Vagina (tissue), 2 donors: ENCODE measurements around the gene AS3MT. TPM values are rescaled to one million over a fixed set of nuclear protein-coding genes. Genes with fewer than 3 reads are reported as not detected.
A peak's percentile ranks its signal among the peaks of the same experiment; 100 is the strongest.
"Not testable (repeated sequence)": the region's sequence is repeated elsewhere in the genome, so short reads cannot be mapped to it uniquely, and the experiment has no call there.

Experiments used
- DNase-seq, 2 donors: peaks; one replicate each; pipeline ENCODE4 v3.0.0-alpha.2; 2017; ENCODE audit errors: extremely low spot score in 2 of 2
- H3K27ac ChIP-seq: fragments of 200-600 bp; sonication (generic); one replicate; pipeline ENCODE4 v1.5.1; 2019
- H3K27me3 ChIP-seq: fragments of 200-600 bp; sonication (generic); one replicate; pipeline ENCODE4 v1.5.1; 2019
- H3K36me3 ChIP-seq, 2 donors: fragments of 200-600 bp; sonication (generic); one replicate each; pipeline ENCODE4 v1.5.1; 2017 to 2019
- H3K4me1 ChIP-seq: fragments of 200-600 bp; sonication (generic); one replicate; pipeline ENCODE4 v1.5.1; 2019
- H3K4me3 ChIP-seq, 2 donors: fragments of 200-600 bp; sonication (generic); 1 replicate in 1 of 2; 2 replicates in 1 of 2; pipeline ENCODE4 v1.5.1; 2016 to 2019
- H3K9me3 ChIP-seq: fragments of 200-600 bp; sonication (generic); one replicate; pipeline ENCODE4 v1.5.1; 2019
- CTCF ChIP-seq, 3 experiments: fragments of 450-650 bp in 2 of 3; fragments of 200-600 bp in 1 of 3; sonication (generic) in 1 of 3; IDR thresholded peaks; one replicate each; pipeline ENCODE4 v1.5.1; 2017 to 2019; ENCODE audit warnings: antibody characterized with exemption in 3 of 3, mild to moderate bottlenecking in 2 of 3, moderate library complexity in 2 of 3
- POLR2A ChIP-seq, 2 donors: fragments of 450-650 bp; IDR thresholded peaks; one replicate each; pipeline ENCODE4 v1.6.1; 2017; ENCODE audit warnings: antibody characterized with exemption in 2 of 2, mild to moderate bottlenecking in 2 of 2, moderate library complexity in 2 of 2
- POLR2AphosphoS5 ChIP-seq, 2 donors: sonication (generic); formaldehyde crosslinking; IDR thresholded peaks; one replicate each; pipeline ENCODE4 v1.9.0; 2017; ENCODE audit warnings: antibody characterized with exemption in 2 of 2, mild to moderate bottlenecking in 2 of 2, low read depth in 1 of 2; ENCODE audit not compliant: insufficient read depth in 1 of 2
- intact Hi-C: fragments of 100-400 bp; cut with DNase I; formaldehyde crosslinking; loops from one replicate; pipeline ENCODE4 v1.15.1; 2023
- total RNA-seq: library from RNA; depleted of rRNA; stranded (reverse); fragments of >200 nt; gene quantifications from one replicate; pipeline ENCODE4 v1.2.3, GENCODE V29; 2016

The AS3MT gene
- total RNA-seq, 1 donor from 2014 or later, result 3.2 TPM

GRCh38 chr10:102845352-102845902 is 23.8 kb upstream of the AS3MT start:
- intact Hi-C loops, result no loop called here
- no peak for DNase-seq
- TF ChIP-seq POLR2AphosphoS5 (IDR thresholded peaks at IDR 0.05; ENCODE audit: insufficient read depth in 1 of 2, low read depth in 1 of 2), result no peak
- TF ChIP-seq POLR2A (IDR thresholded peaks at IDR 0.05), result no peak
- TF ChIP-seq CTCF (IDR thresholded peaks at IDR 0.05), result no peak

GRCh38 chr10:102850025-102850518 is 19.2 kb upstream of the AS3MT start:
- intact Hi-C loops, result no loop called here
- H3K4me1 ChIP-seq, result peaks cover 8% of the 10 kb centered on the region

More at GRCh38 chr10:102845352-102845902, 23.8 kb upstream of the AS3MT start:
- Histone ChIP-seq H3K27ac (no peak overlapping the region), H3K36me3 (no peaks in the 10 kb centered on the region), H3K27me3 (no peaks in the 10 kb centered on the region), H3K9me3 (no peaks in the 10 kb centered on the region), H3K4me1 (no peaks in the 10 kb centered on the region), H3K4me3 (no peak overlapping the region)

GRCh38 chr10:102853237-102853636 is 16.0 kb upstream of the AS3MT start:
- H3K9me3 ChIP-seq, intact Hi-C loops, H3K4me3 ChIP-seq, H3K36me3 ChIP-seq, H3K27ac ChIP-seq, DNase-seq, H3K27me3 ChIP-seq: not testable (repeated sequence)
- peaks cover 20% of the 10 kb centered on the region for H3K4me1 ChIP-seq

More at GRCh38 chr10:102850025-102850518, 19.2 kb upstream of the AS3MT start:
- TF ChIP-seq POLR2AphosphoS5 (IDR thresholded peaks at IDR 0.05; ENCODE audit: insufficient read depth in 1 of 2, low read depth in 1 of 2), result no peak
- TF ChIP-seq CTCF (IDR thresholded peaks at IDR 0.05), result no peak
- no peak for TF ChIP-seq POLR2A (IDR thresholded peaks at IDR 0.05)
- no peaks in the 10 kb centered on the region for H3K9me3 ChIP-seq
- no peak for DNase-seq
- no peaks in the 10 kb centered on the region for H3K27me3 ChIP-seq
- no peak overlapping the region for H3K27ac ChIP-seq
- no peak overlapping the region for H3K4me3 ChIP-seq
- H3K36me3 ChIP-seq, result no peaks in the 10 kb centered on the region

- H3K4me3 ChIP-seq, H3K9me3 ChIP-seq, H3K36me3 ChIP-seq, DNase-seq, intact Hi-C loops, H3K27me3 ChIP-seq: not testable (repeated sequence)
- Histone ChIP-seq H3K4me1 (peaks cover 20% of the 10 kb centered on the region), H3K27ac (peak overlapping the region; percentile 35)
These were observed 13.4 kb upstream of the AS3MT start for GRCh38 chr10:102855731-102856436.

GRCh38 chr10:102856758-102857424 is 12.4 kb upstream of the AS3MT start:
- TF ChIP-seq CTCF (IDR thresholded peaks at IDR 0.05) (no peak), POLR2AphosphoS5 (IDR thresholded peaks at IDR 0.05; ENCODE audit: insufficient read depth in 1 of 2, low read depth in 1 of 2) (no peak), POLR2A (IDR thresholded peaks at IDR 0.05) (no peak)
- Histone ChIP-seq H3K27me3 (no peaks in the 10 kb centered on the region), H3K4me3 (no peak overlapping the region), H3K9me3 (no peaks in the 10 kb centered on the region), H3K4me1 (peaks cover 20% of the 10 kb centered on the region), H3K36me3 (no peaks in the 10 kb centered on the region), H3K27ac (no peak overlapping the region)
- intact Hi-C loops, result no loop called here
- no peak for DNase-seq

GRCh38 chr10:102859911-102860310 is 9.4 kb upstream of the AS3MT start:
- H3K36me3 ChIP-seq, result no peaks in the 10 kb centered on the region
- H3K4me3 ChIP-seq, result no peak overlapping the region
- TF ChIP-seq POLR2A (IDR thresholded peaks at IDR 0.05), result no peak
- no peak for TF ChIP-seq CTCF (IDR thresholded peaks at IDR 0.05)
- TF ChIP-seq POLR2AphosphoS5 (IDR thresholded peaks at IDR 0.05; ENCODE audit: insufficient read depth in 1 of 2, low read depth in 1 of 2), result no peak

More at GRCh38 chr10:102859911-102860310, 9.4 kb upstream of the AS3MT start:
- intact Hi-C loops, result no loop called here
- Histone ChIP-seq H3K4me1 (peaks cover 14% of the 10 kb centered on the region), H3K9me3 (no peaks in the 10 kb centered on the region), H3K27me3 (no peaks in the 10 kb centered on the region), H3K27ac (no peak overlapping the region)
- DNase-seq, result no peak
